Naive thymus-derived CD4-positive, alpha-beta T cell (primary cell): ENCODE results near the gene LENG8. TPM values are rescaled to one million over a fixed set of nuclear protein-coding genes. Genes with fewer than 3 reads are reported as not detected.
A peak's percentile ranks its signal among the peaks of the same experiment; 100 is the strongest.

Experiments
- ATAC-seq: fragments of 150-1000 bp; cut with Tn5 transposase; 2 replicates; pipeline ENCODE4 v1.10.0; 2021; ENCODE audit warnings: mild to moderate bottlenecking, moderate library complexity
- CTCF ChIA-PET: fragments of 350-600 bp; sonication (Branson Sonifier 250); formaldehyde crosslinking; loops from one replicate; lab custom pipeline; 2021; ENCODE audit warnings: antibody characterized with exemption; lab: Charles Lee
- POLR2A ChIA-PET: fragments of 350-600 bp; sonication (Branson Sonifier 250); formaldehyde crosslinking; loops from one replicate; lab custom pipeline; 2021; ENCODE audit warnings: antibody characterized with exemption, inconsistent platforms; lab: Charles Lee
- DNase-seq, 9 donors: peaks; one replicate each; pipeline versions ENCODE4 v3.0.0 to v3.0.0-alpha.2; 2020 to 2022; ENCODE audit warnings: mixed read lengths in 1 of 9
- H3K27ac ChIP-seq: one replicate; pipeline ENCODE4 v1.7.0; 2013; ENCODE audit warnings: mild to moderate bottlenecking, low read depth, low read length, moderate library complexity
- H3K27me3 ChIP-seq, 2 donors: one replicate each; pipeline ENCODE4 v1.7.0; 2013; ENCODE audit warnings: low read length in 2 of 2, mild to moderate bottlenecking in 2 of 2, moderate library complexity in 2 of 2; ENCODE audit not compliant: control insufficient read depth in 2 of 2, insufficient read depth in 2 of 2
- H3K36me3 ChIP-seq, 3 experiments: 1 replicate in 2 of 3; 2 replicates in 1 of 3; pipeline ENCODE4 v1.7.0; 2013; ENCODE audit warnings: low read length in 3 of 3, mild to moderate bottlenecking in 3 of 3, moderate library complexity in 1 of 3; ENCODE audit not compliant: insufficient read depth in 3 of 3, control insufficient read depth in 2 of 3
- H3K4me1 ChIP-seq, 2 donors: one replicate each; pipeline ENCODE4 v1.7.0; 2013; ENCODE audit warnings: low read length in 2 of 2, mild to moderate bottlenecking in 2 of 2, moderate library complexity in 1 of 2; ENCODE audit not compliant: control insufficient read depth in 2 of 2, insufficient read depth in 2 of 2
- H3K4me3 ChIP-seq: 2 replicates; pipeline ENCODE4 v1.7.0; 2013; ENCODE audit warnings: mild to moderate bottlenecking, low read length
- H3K9me3 ChIP-seq, 3 experiments: 1 replicate in 2 of 3; 2 replicates in 1 of 3; pipeline ENCODE4 v1.7.0; 2013; ENCODE audit warnings: low read length in 3 of 3; ENCODE audit not compliant: control insufficient read depth in 2 of 3
- H3K27ac Mint-ChIP-seq, 9 donors: one replicate each; pipeline ENCODE4 v1.8.0; 2020 to 2022; ENCODE audit warnings: mixed read lengths in 9 of 9, mild to moderate bottlenecking in 8 of 9, moderate library complexity in 5 of 9, inconsistent platforms in 2 of 9
- H3K27me3 Mint-ChIP-seq, 5 donors: one replicate each; pipeline ENCODE4 v1.8.0; 2021 to 2022; ENCODE audit warnings: mixed read lengths in 5 of 5, mild to moderate bottlenecking in 1 of 5
- H3K36me3 Mint-ChIP-seq, 5 donors: one replicate each; pipeline ENCODE4 v1.8.0; 2020 to 2022; ENCODE audit warnings: mixed read lengths in 5 of 5, mild to moderate bottlenecking in 3 of 5, inconsistent platforms in 1 of 5
- H3K4me1 Mint-ChIP-seq, 7 donors: one replicate each; pipeline ENCODE4 v1.8.0; 2020 to 2022; ENCODE audit warnings: mixed read lengths in 7 of 7, mild to moderate bottlenecking in 3 of 7, inconsistent platforms in 1 of 7
- H3K4me3 Mint-ChIP-seq, 10 donors: one replicate each; pipeline ENCODE4 v1.8.0; 2020 to 2022; ENCODE audit warnings: mild to moderate bottlenecking in 10 of 10, mixed read lengths in 10 of 10, moderate library complexity in 6 of 10, inconsistent platforms in 2 of 10
- H3K9me3 Mint-ChIP-seq, 11 donors: one replicate each; pipeline ENCODE4 v1.8.0; 2020 to 2022; ENCODE audit warnings: mixed read lengths in 11 of 11, mild to moderate bottlenecking in 4 of 11, inconsistent platforms in 1 of 11, moderate library complexity in 1 of 11
- intact Hi-C, 2 donors: fragments of 100-400 bp; cut with micrococcal nuclease; formaldehyde crosslinking; loops; one replicate each; pipeline ENCODE4 v1.15.1; 2023
- polyA plus RNA-seq, 2 donors: library from polyadenylated mRNA; unstranded; fragments of 300-500 nt; fragmentation: Illumina TruSeq; gene quantifications; one replicate each; pipeline ENCODE4 v1.2.3, GENCODE V29; 2021
- total RNA-seq, 6 experiments: library from RNA in 5 of 6; stranded (reverse) in 5 of 6; gene quantifications; 1 replicate in 5 of 6; 2 replicates in 1 of 6; pipeline ENCODE4 v1.2.3 and lab custom pipeline; 2021 to 2026

LENG8 gene
- total and polyA plus RNA-seq, 7 experiments from 2014 or later: 6.2 to 685 (median 503) TPM

- Mint-ChIP-seq H3K9me3 (peaks cover 0 to 4% (median 0%) of the 10 kb centered on the region in 11 donors), H3K4me1 (peaks cover 22 to 42% (median 36%) of the 10 kb centered on the region in 7 donors), H3K36me3 (peaks cover 11 to 27% (median 13%) of the 10 kb centered on the region in 5 donors), H3K27ac (peak overlapping the region in 7 of 9 donors; percentile 28 to 85 (median 60)), H3K4me3 (peak overlapping the region in 8 of 10 donors; percentile 11 to 94 (median 38)), H3K27me3 (peaks cover 0 to 12% (median 0%) of the 10 kb centered on the region in 5 donors)
- Histone ChIP-seq H3K36me3 (peaks cover 14 to 56% (median 27%) of the 10 kb centered on the region in 3 experiments), H3K4me3 (no peak overlapping the region), H3K4me1 (peaks cover 17 to 23% of the 10 kb centered on the region in 2 donors), H3K27me3 (no peaks in the 10 kb centered on the region), H3K9me3 (no peaks in the 10 kb centered on the region), H3K27ac (peak overlapping the region; percentile 71)
- DNase-seq (no peak), ATAC-seq (no peak)
- ChIA-PET POLR2A (interaction anchor here (2.4 to 5.2 kb wide), 2 partner anchors 8 to 12 kb away, joined by 7 to 67 read pairs; partner anchors contain the start of gene LENG8), CTCF (interaction anchor here (0.6 to 0.7 kb wide), 2 partner anchors 19 to 385 kb away, joined by 3 to 4 read pairs; no protein-coding TSS in a partner anchor)
- intact Hi-C loops: loop anchor here (2.0 to 10.0 kb wide), 9 partner anchors 303 to 1679 kb away; partner anchors contain the start of genes CNOT3 (in 1 of the 2), LENG1 (in 1 of the 2), PRPF31 (in 1 of the 2) and TFPT (in 1 of the 2)
Observed at GRCh38 chr19:54461613-54462012, 12.6 kb downstream of the LENG8 start.

- Histone ChIP-seq H3K4me1 (peaks cover 17 to 23% of the 10 kb centered on the region in 2 donors), H3K36me3 (peaks cover 14 to 51% (median 24%) of the 10 kb centered on the region in 3 experiments), H3K27ac (peak overlapping the region; percentile 71), H3K9me3 (no peaks in the 10 kb centered on the region), H3K4me3 (no peak overlapping the region), H3K27me3 (no peaks in the 10 kb centered on the region)
- H3K9me3 Mint-ChIP-seq: peaks cover 0 to 5% (median 0%) of the 10 kb centered on the region in 11 donors
- ChIA-PET CTCF (interaction anchor here (0.6 kb wide), 2 partner anchors 15 to 19 kb away, joined by 3 read pairs; no protein-coding TSS in a partner anchor), POLR2A (interaction anchor here (1.9 to 5.2 kb wide), 3 partner anchors 7 to 12 kb away, joined by 5 to 67 read pairs (median 7); partner anchors contain the start of gene LENG8)
- intact Hi-C loops: loop anchor here (2.0 to 10.0 kb wide), 9 partner anchors 303 to 1679 kb away; partner anchors contain the start of genes CNOT3 (in 1 of the 2), LENG1 (in 1 of the 2), PRPF31 (in 1 of the 2) and TFPT (in 1 of the 2)
- peaks cover 0 to 12% (median 0%) of the 10 kb centered on the region in 5 donors for H3K27me3 Mint-ChIP-seq
- H3K36me3 Mint-ChIP-seq: peaks cover 11 to 27% (median 13%) of the 10 kb centered on the region in 5 donors
- ATAC-seq (no peak), DNase-seq (peak in 1 of 9 donors; percentile 16)
- H3K27ac Mint-ChIP-seq: peak overlapping the region in 7 of 9 donors; percentile 28 to 85 (median 60)
- H3K4me3 Mint-ChIP-seq: peak overlapping the region; percentile 11 to 94 (median 41)
- H3K4me1 Mint-ChIP-seq: peaks cover 22 to 42% (median 36%) of the 10 kb centered on the region in 7 donors
Observed at GRCh38 chr19:54462047-54462654, 13.2 kb downstream of the LENG8 start.

GRCh38 chr19:54462655-54463530 is 13.9 kb downstream of the LENG8 start:
- Histone ChIP-seq H3K27ac (peak overlapping the region; percentile 71), H3K36me3 (peaks cover 13 to 43% (median 20%) of the 10 kb centered on the region in 3 experiments), H3K9me3 (no peaks in the 10 kb centered on the region), H3K4me3 (peak overlapping the region; percentile 88), H3K4me1 (peaks cover 17 to 23% of the 10 kb centered on the region in 2 donors), H3K27me3 (peaks cover 0 to 2% of the 10 kb centered on the region in 2 donors)
- DNase-seq (peak; percentile 49 to 72 (median 68)), ATAC-seq (peak; percentile 48)
- ChIA-PET CTCF (interaction anchor here (0.6 to 0.9 kb wide), 2 partner anchors 14 to 15 kb away, joined by 3 read pairs; no protein-coding TSS in a partner anchor), POLR2A (interaction anchor here (0.5 to 5.2 kb wide), 4 partner anchors 8 to 101 kb away, joined by 3 to 67 read pairs (median 6); partner anchors contain the start of gene LENG8)
- intact Hi-C loops: loop anchor here (1.0 to 10.0 kb wide), 12 partner anchors 14 to 1678 kb away; partner anchors contain the start of genes CNOT3 (in 2 of the 2), LENG8 (in 2 of the 2), LENG1 (in 1 of the 2) and PRPF31 (in 1 of the 2)
- Mint-ChIP-seq H3K4me3 (peak overlapping the region; percentile 59 to 94 (median 88)), H3K27ac (peak overlapping the region in 8 of 9 donors; percentile 28 to 95 (median 82)), H3K27me3 (peaks cover 0 to 17% (median 0%) of the 10 kb centered on the region in 5 donors), H3K4me1 (peaks cover 22 to 42% (median 36%) of the 10 kb centered on the region in 7 donors), H3K36me3 (peaks cover 11 to 27% (median 13%) of the 10 kb centered on the region in 5 donors), H3K9me3 (peaks cover 0 to 5% (median 0%) of the 10 kb centered on the region in 11 donors)

- Histone ChIP-seq H3K27me3 (peaks cover 0 to 3% of the 10 kb centered on the region in 2 donors), H3K27ac (peak within 1 kb of the TSS; percentile 71), H3K36me3 (peaks cover 7 to 36% (median 13%) of the 10 kb centered on the region in 3 experiments), H3K9me3 (no peaks in the 10 kb centered on the region), H3K4me3 (peak within 1 kb of the TSS; percentile 88), H3K4me1 (peaks cover 17 to 23% of the 10 kb centered on the region in 2 donors)
- intact Hi-C loops: loop anchor here (1.0 to 10.0 kb wide), 13 partner anchors 14 to 1677 kb away; partner anchors contain the start of genes CNOT3 (in 2 of the 2), LENG8 (in 2 of the 2), LENG1 (in 1 of the 2) and PRPF31 (in 1 of the 2)
- Mint-ChIP-seq H3K4me3 (peak within 1 kb of the TSS; percentile 84 to 95 (median 92)), H3K9me3 (peaks cover 0 to 5% (median 0%) of the 10 kb centered on the region in 11 donors), H3K36me3 (peaks cover 6 to 20% (median 10%) of the 10 kb centered on the region in 5 donors), H3K27me3 (peaks cover 5 to 23% (median 7%) of the 10 kb centered on the region in 5 donors), H3K4me1 (peaks cover 16 to 35% (median 33%) of the 10 kb centered on the region in 7 donors), H3K27ac (peak within 1 kb of the TSS; percentile 86 to 98 (median 93))
- CTCF ChIA-PET: interaction anchor here (0.9 kb wide), 1 partner anchor 15 kb away, joined by 3 read pairs; no protein-coding TSS in a partner anchor
- DNase-seq (peak; percentile 73 to 97 (median 87)), ATAC-seq (peak; percentile 81)
- POLR2A ChIA-PET: interaction anchor here (0.5 to 5.2 kb wide), 4 partner anchors 9 to 102 kb away, joined by 3 to 67 read pairs (median 6); partner anchors contain the start of gene LENG8
Observed at GRCh38 chr19:54463531-54464043, 14.6 kb downstream of the LENG8 start, which contains the start of gene LENG9. Gene LENG9, minus strand, starts transcription at chr19:54463778. Its CDS starts 252 bp downstream, at chr19:54463526.

GRCh38 chr19:54464044-54464629 is 15.1 kb downstream of the LENG8 start:
- peaks cover 1 to 31% (median 7%) of the 10 kb centered on the region in 3 experiments for H3K36me3 ChIP-seq
- no peaks in the 10 kb centered on the region for H3K9me3 ChIP-seq
- peaks cover under 1 to 14% (median 4%) of the 10 kb centered on the region in 5 donors for H3K36me3 Mint-ChIP-seq
- H3K4me3 ChIP-seq: peak overlapping the region; percentile 88
- H3K9me3 Mint-ChIP-seq: peaks cover 0 to 5% (median 0%) of the 10 kb centered on the region in 11 donors
- H3K27ac Mint-ChIP-seq: peak overlapping the region; percentile 86 to 98 (median 93)
- H3K27ac ChIP-seq: peak overlapping the region; percentile 71
- peaks cover 17 to 23% of the 10 kb centered on the region in 2 donors for H3K4me1 ChIP-seq
- POLR2A ChIA-PET: interaction anchor here (1.9 to 5.2 kb wide), 3 partner anchors 9 to 14 kb away, joined by 5 to 67 read pairs (median 7); partner anchors contain the start of gene LENG8
- CTCF ChIA-PET: interaction anchor here (0.9 kb wide), 1 partner anchor 16 kb away, joined by 3 read pairs; no protein-coding TSS in a partner anchor
- intact Hi-C loops: loop anchor here (1.0 to 10.0 kb wide), 9 partner anchors 274 to 1499 kb away; partner anchors contain the start of genes CNOT3 (in 1 of the 2), PRPF31 (in 1 of the 2), TFPT (in 1 of the 2) and ZNF628 (in 1 of the 2)
- H3K27me3 Mint-ChIP-seq: peaks cover 5 to 29% (median 12%) of the 10 kb centered on the region in 5 donors
- ATAC-seq (peak; percentile 64), DNase-seq (peak in 8 of 9 donors; percentile 51 to 88 (median 79))
- peaks cover 11 to 30% (median 29%) of the 10 kb centered on the region in 7 donors for H3K4me1 Mint-ChIP-seq
- H3K27me3 ChIP-seq: peaks cover 0 to 3% of the 10 kb centered on the region in 2 donors
- H3K4me3 Mint-ChIP-seq: peak overlapping the region; percentile 84 to 95 (median 92)
